A673 (cell line): ENCODE measurements around the gene RALA.

ENCODE experiments used
- EZH2 ChIP-seq: fragments of 200-600 bp; sonication (generic); IDR thresholded peaks from 2 replicates; pipeline ENCODE4 v1.6.1; 2017; ENCODE audit warnings: borderline replicate concordance, low read depth, mild to moderate bottlenecking, mixed read lengths, antibody characterized with exemption, low read length; ENCODE audit not compliant: poor library complexity, severe bottlenecking
- TF ChIP-seq, protein P1 (sequence below): fragments of 300-800, 200-600 bp; sonication (generic); conservative IDR thresholded peaks from 2 replicates; pipeline ENCODE4 v1.5.1; 2017; ENCODE audit warnings: low read depth, mild to moderate bottlenecking, antibody characterized with exemption, low read length, moderate library complexity, mixed read lengths

DNA sequence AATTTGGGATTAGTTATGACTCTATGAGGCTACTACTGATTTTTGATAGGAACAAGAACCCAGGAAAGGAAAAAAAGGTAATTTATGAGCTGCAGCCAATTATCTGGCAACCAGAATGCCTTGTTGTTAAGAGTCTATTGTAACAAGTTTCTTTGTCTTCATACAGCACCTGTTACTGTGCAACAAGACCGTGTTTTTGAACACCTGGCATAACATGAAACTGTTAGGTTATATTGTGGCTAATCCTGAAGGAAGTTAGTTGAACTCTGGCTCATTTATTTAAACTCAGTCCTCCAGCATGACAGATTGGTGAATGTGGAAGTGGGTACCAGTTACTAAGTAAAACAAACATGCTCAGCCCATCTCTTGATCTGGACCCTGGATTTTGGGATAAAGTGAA, 33.0 kb downstream of the RALA start:
- TF ChIP-seq, protein P1, sequence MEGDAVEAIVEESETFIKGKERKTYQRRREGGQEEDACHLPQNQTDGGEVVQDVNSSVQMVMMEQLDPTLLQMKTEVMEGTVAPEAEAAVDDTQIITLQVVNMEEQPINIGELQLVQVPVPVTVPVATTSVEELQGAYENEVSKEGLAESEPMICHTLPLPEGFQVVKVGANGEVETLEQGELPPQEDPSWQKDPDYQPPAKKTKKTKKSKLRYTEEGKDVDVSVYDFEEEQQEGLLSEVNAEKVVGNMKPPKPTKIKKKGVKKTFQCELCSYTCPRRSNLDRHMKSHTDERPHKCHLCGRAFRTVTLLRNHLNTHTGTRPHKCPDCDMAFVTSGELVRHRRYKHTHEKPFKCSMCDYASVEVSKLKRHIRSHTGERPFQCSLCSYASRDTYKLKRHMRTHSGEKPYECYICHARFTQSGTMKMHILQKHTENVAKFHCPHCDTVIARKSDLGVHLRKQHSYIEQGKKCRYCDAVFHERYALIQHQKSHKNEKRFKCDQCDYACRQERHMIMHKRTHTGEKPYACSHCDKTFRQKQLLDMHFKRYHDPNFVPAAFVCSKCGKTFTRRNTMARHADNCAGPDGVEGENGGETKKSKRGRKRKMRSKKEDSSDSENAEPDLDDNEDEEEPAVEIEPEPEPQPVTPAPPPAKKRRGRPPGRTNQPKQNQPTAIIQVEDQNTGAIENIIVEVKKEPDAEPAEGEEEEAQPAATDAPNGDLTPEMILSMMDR: no peak
- no peak for TF ChIP-seq EZH2
